Colon (tissue), 2 donors: Measurements from ENCODE around the gene FMN1.

Source experiments
- FAIRE-seq: peaks from 2 replicates; lab custom pipeline; 2012; peaks lifted over from hg19 to GRCh38; lab: Jason Lieb, UNC
- donor health status: control.
- donor health status: control.

Gene FMN1

DNA sequence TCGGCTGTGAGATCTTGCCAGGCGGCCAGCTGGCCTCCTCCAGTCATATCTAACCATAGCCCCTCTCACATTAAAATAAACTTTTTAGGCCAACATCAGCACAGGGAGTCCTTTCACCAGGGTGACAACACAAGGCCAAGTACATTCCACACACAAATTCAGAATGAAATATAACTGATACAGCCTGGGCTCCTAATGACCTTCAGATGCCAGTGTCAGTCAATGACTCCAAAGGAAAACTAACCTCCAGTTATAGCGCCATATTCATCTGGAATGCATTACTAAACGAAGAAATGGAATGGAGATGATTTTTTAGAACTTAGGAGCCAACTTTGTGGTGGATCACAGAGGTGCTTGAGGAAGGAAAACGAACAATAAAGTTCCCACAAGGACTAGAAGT lies 271.3 kb downstream of the FMN1 start:
- FAIRE-seq: no peak

DNA sequence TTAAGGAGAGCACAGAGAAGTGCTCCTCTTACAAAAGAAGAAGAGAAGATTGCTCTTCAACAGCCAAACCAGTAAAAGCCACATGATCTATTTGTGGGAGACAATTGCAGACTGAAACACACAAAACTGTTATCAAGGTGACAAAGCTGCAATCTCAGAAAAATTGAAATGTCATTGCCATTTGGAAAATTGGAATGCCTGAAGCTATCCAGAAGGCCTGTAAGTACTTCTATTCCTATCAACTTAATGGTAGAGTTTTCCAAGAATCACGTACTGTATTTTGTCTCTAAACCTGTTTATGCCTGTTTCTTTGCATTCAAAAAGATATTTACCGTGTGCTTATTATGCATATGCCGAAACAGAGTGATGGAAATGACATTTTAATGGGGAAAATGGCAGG lies 272.0 kb downstream of the FMN1 start:
- FAIRE-seq: no peak

DNA sequence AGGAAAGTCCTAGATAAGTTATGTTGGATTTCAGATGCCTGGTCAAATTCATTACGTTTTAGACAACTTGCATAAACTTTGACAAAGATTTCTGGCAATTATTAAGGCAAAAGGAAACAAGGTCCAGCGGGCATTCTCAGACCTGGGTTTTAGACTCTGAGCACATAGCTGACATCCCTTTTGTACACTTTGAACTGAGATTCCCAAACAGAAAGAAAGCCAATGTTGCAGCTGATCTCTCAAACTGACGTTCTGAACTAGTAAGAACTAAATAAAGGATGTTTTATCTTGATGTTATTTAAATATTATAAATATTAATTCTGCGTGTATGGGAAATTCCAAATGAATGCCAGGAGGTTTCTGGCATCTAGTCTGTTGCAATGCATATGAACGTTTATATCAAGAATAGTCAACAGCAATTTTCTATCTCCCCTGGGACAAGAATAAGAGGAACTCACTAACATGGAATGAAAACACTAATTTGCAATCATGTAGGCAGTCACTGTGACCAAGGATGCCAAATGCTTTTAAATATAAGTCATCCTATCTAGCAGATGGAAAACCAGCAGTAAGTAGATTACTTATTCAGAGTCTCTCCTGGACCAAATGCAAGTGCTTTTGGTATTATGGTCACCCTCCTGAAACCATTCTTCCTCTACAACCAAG lies 274.6 kb downstream of the FMN1 start:
- no peak for FAIRE-seq

DNA sequence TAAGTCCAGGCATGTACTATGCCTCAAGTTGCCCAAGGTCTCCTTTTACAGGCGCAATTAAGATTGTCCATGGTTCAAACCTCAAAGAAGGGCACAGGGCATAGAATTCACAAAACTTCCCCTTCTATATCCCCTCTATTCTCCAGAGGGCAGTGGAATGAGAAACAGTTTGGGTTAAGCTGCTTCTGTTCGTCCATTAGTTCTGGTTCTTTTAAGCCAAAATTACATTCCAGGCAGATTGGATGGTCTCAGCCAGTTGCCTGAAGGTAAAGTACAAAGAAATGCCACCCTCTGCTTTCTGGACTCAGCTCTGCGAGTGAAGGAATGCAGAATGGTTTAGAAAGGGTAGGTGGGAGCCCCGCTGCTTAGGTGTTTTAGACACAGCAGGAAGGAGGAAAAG lies 276.0 kb downstream of the FMN1 start:
- FAIRE-seq: no peak

DNA sequence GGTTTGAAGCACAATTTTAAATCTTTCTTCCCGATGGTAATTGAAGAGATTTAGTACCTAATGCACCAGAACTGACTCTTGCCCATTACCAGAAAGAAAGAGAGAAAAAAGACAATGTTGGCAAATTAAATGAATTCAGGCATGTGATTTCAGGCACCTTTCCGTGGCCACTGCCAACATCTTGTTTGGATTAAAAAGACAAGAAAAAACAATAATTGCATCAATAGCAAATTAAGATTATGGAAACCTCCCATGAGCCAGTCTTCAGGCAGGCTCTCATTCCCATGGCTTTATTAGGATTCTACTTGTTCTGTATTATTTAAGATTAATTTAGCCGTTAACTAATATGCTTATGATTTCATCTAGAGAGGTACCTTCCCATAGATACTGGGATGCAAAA lies 283.7 kb downstream of the FMN1 start:
- no peak for FAIRE-seq

DNA sequence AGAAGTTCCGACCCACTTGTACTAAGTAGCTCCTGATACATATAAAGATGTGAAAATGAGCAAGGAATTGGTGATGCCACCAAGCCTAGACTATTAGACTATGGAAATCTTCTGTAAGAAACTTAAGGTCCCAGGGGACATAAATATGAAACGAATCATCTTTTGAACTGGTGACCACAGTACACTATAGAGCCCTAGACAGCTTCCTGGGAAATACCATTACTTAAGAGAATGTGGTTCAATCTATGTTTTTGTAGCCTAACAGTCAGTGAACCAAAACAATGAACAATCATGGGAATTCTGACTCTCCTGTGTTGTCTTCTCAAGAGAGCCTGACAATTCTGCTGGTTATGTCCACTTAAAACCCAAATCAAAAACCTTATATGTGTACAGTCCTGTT lies 285.1 kb downstream of the FMN1 start:
- FAIRE-seq: no peak

DNA sequence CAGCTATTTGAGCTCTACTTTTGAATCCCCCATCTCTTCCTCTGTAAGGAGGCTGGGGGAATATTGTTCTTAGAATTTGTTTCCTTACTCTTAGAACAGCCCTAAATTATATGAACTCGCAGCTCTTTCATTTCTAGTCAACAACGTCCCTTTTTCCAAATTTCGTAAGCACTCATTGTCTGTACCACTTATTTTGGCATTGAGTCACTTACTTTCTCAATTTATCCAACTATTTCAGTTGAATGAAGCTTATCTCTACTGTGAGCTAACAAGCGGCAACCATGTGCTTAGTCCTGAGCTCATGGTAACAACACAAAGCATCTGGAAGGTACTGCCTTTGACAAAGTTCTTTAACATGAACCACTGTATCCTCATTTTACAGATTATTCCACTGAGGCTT lies 285.6 kb downstream of the FMN1 start:
- no peak for FAIRE-seq

DNA sequence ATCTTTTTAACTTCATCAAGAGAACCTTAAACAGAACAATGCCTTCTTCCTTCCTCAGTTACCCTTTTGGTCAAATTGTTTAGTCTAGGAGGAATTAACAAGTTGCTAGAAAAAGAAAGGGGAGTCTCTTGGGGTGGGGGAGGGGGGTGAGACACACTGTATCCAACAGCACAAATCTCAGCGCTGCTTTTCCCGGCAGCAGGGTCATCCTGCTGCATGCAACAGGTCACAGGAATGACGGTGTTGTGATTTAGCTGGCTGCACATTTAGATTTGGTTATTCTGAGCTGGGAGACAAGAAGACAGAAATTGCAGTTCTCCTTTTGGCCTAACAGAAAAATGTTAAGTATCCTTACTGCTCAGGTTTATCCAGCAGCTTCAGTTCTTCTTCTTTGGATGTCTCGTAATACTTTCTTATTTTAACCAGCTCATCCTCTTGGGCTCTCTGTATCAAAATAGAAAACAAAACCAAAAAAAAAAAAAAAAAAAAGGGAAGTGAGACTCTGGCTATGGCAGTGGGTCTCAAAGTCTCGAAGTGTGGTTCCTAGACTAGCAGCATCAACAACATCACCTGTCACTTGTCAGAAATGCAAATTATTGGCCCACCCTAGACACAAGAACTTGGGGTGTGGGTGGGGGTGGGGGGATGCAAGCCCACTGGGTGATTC lies 286.2 kb downstream of the FMN1 start:
- no peak for FAIRE-seq

DNA sequence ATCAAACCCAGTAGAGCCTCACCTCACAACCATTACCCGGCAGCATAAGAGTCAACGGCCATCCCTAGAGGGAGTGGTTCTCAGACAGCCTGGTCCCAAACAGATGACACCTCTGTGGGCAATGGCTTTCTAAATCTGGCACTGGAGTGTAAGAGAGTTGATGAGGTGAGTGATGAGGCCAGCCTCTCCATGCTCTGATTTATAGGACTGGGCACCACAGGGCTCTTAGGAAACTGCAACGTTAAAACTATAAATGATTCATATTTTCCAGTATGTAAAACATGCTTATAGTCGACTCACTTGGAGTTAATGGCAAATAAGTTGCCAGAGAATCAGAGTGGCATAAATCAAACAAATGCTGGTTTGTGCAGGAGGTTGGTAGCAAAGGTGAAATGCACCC lies 289.0 kb downstream of the FMN1 start:
- no peak for FAIRE-seq

DNA sequence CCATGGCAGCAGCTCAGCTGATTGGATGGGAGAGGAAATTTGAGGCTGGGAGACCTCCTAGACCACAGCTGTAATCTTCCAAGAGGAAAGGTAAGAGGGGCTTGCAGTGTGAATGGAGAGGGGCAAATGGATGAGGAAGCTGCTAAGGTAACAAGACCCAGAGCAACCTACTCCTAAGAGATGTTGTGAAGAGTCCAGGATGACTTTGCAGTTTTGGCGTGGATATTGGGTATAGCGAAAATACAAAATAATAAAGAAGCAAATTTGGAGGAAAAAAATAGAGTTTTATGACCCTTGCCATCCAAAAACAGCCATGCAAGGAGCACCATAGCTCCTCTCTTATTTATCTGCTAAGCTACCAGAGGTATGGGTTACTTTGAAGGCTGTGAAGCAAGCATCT lies 290.1 kb downstream of the FMN1 start:
- no peak for FAIRE-seq

DNA sequence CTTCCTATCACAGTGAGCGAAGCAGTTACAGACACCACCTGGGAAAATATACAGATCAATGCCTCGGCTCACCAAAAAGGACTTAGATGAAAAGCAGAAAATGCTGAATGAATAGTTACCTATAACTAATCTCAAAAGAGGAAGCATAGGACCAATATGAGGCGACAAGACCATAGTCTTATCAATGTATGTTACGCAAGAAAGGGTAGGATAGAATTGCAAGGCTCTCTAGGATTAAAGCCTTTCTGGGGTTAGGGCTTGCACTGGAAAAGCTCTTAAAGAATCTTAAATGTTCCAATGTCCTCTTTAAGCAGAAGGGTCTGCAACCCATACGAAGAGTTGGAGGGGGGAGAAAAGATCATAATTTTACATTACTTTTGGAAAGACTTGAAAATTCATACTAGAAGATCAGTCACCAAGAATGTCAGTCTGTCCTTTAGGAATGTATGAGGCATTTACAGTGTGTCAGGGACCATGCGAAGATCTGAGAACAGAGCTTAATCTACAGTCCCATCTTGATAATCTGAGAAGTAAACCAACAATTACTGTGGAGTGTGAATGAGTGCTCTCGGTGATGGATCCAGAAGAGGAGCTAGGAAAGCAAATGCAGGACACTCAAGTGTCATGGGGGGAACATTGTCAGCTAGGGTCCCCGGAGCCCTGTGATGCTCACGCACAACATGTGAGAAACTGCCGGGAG lies 290.8 kb downstream of the FMN1 start:
- FAIRE-seq: no peak

DNA sequence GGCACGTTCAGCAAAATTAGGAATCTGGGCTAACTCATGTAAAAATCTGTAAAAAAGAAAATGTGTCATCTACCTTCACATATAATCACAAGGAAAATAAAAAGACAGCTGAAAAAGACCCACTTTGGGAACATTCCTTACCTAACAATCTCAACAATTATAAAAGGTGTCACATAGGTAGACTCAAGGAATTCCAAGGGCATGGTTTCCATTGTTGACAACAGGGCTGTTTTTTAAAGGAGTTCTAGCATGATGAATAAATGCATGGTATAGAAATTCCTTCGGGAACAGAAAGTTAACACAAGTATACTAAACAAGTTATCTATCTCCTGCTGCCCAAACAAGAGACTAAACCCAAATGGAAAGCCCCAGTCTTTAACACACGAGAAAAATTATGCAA lies 292.5 kb downstream of the FMN1 start:
- no peak for FAIRE-seq

DNA sequence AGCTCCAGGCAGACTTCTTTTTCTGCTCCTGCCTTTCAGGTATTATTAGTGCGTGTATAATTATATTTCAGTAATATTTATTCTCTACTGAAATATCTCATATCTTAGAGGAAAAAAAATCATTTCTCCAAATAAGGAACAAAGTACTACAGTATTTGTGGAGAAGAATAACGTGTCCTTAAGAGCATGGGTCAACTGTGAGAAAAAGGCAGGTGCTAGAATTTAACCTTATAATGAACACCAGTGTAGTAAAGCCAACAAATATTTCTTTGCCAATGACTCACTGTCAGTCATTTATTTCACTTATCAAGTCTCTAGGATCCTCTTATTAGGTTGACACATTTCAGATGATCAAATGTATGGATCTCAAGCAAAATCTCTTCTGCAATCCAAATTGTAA lies 293.3 kb downstream of the FMN1 start:
- no peak for FAIRE-seq

DNA sequence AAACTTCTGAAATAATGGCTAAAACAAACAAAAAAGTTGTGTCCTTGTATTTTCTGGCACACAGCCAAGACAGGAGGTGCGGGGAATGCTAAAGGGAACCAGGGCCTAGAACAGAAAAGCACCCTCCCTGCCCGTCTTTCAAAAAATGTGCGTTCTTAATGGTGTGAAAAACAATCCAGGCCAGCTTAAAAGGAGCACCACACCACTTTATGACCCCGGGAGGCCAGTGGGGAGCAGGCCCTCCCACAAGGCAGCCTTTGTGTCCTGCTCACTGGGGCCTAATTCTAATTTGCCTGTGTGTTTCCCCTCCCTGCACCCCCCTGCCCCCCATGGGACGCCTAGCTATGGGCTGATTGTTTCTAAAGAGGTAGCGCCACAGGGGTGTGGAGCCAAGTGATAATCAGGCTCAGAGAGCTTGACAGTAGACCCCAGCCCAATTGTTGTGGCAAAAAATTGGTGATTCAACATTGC lies 295.4 kb downstream of the FMN1 start:
- no peak for FAIRE-seq

DNA sequence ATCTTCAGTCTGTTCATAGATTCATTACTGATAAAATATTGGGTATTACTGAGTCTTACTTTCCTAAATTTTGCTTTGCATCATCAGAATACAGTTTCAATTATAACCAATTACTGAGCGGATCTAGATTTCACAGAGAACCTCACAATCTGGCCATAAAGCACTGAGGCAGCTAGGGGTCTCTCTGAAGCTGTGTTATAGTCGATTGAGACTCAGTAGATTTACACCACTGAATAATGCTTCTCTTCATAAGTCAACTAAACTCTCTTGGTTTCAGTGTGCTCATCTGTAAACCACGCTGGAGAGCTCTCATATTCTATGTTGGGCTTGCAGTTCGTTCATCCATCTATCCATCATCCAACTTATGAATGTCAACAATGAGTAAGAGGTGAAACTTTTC lies 296.1 kb downstream of the FMN1 start:
- no peak for FAIRE-seq

DNA sequence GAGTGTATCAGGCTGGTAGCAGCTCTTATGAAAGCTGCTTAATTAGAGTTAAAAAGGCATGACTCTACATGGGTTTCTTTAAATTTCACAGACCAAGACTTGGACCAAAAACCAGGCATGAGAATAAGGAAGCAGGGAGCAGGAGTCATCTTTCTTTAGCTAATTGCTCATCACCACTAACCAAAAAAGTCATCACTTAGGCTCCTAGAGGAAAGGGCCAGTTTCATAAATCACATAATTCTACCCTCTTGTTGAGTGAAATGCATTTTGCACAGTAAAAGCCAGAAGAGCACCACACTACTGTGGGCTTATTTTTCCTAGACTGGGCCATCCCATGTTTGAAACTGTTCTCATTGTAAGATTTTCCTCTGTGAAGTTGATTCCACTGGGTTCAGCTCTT lies 301.1 kb downstream of the FMN1 start:
- FAIRE-seq: no peak

DNA sequence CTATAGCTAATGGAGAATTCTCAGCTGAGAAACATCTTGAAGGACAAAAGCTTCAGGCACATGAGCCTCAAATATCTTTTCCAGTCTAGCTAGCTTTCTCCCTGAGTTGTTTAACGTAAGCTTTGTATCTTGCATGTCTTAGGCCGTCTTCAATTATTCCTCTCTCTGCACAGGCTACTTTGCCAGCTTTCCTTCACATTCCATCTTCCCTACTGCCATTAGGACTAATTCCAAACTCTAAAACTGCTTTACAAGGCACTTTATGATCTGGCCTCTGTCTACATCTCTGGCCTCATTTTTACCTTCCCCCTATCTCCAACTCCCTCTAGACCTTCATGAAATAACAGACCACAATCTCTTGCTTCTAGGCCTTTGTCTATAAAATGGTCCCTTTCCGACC lies 305.3 kb downstream of the FMN1 start:
- no peak for FAIRE-seq

DNA sequence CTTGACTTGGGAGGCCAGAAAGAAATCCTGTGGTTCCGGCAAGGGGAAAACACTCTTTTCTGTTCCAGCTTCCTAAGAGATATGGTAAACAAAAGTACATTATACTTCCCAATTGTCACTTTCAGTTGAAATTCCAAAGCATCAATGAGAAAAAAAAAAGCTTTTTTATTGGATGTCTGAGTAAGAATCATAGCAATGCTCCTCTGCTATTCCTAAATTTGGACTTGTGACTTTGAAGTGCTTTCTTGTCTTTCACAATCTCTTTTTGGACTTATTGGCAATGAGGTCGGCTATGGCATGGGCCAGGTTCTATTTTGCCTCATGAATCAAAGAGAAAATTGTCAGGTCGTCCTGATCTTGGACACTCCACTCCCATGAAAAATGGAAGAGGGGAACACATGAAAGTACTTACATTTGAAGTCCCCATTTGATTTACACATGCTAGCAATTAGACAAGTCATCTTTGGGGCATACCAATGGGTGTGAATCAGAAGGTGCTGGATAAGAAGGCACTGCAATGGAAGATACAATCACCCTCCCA lies 306.2 kb downstream of the FMN1 start:
- no peak for FAIRE-seq

DNA sequence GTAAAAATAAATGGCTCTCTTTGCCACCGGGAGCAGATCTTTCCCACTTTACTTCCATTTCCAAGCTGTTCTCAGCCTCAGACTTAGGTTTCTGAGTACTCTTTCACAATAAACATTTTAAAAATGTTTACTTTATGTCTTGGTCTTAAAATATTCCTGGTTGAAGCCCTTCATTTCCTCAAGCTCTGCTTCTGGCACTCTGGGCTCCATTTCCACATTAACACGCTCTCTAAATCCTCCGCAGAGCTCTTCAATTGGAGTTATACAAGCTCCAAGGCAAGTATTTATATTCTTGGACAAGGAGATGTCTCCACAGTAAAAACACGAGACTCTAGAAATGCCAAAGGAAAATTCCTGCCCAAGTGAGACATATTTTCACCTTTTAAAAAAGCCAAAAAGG lies 307.4 kb downstream of the FMN1 start:
- FAIRE-seq: no peak

DNA sequence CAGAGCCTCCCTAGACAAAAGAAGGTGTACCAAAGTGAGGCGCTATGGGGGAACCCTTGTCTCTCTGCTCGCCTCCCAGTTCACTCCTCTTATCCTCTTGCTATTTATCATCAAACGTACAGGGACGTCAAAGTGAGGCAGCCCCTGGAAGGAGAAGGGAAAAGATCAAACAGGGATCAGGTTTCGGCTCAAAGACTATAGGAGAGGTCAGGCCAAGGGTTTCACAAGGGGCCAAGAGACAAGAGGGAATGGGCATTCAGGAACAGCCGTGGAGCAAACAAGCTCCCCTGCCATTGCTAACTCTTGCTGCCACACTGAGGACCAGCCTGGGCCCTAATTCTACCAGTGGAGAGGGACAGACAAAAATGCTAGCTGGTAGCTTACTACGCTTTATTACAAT lies 308.1 kb downstream of the FMN1 start:
- FAIRE-seq: no peak

DNA sequence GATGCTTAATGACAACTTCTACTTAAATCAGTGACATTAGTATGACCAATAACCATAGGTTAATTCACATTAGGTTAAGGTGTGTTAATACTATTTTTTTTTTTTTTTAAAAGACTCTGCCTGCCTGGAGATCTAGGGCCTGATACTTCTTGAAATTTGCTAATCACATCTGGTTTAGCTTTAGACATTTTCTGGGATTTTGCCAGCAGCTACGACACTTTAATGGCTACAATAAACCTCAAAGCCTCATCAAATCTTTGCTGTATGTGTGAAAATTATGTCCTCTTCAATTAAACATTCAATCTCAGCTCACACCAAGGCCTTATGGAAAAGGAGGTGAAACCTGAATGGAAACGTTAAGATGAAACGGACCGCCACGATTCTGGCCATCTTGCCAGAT lies 308.8 kb downstream of the FMN1 start:
- FAIRE-seq: no peak

DNA sequence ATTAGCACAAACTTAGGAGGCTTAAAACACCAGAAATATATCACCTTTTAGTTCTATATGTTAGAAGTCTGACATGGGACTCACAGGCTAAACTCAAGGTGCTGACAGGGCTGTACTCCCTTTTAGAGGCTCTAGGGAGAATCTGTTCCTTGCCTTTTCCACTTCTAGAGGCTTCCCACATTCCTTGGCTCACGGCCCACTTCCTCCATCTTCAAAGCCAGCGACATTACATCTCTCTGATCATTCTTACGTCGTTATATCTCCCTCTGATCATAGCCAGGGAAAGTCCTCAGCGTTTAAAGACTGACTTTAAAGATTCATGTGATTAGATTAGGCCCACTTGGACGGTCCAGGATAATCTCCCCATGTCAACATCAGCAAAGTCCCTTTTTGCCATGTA lies 310.4 kb downstream of the FMN1 start:
- no peak for FAIRE-seq

DNA sequence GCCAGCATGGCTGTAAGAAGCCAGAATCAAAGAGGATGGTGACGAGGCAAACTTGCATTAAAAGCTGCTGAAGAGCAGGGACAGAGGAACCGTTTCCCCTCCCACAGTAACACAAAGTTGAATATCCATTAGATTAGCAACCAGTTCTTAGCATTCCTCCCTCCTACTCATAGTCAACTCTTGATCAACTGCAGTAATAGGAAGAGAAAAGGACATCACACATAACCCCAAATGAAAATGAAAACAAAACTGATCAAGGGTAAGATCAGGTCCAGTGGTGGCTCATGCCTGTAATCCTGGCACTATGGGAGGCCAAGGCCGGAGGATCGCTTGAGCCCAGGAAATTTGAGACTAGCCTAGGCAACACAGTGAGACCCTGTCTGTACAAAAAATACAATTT lies 311.6 kb downstream of the FMN1 start:
- FAIRE-seq: no peak
